AG04449 (cell line): ENCODE measurements around the gene TAF1B.

ENCODE experiments used
- CTCF ChIA-PET: fragments of 350-600 bp; formaldehyde crosslinking; extraction: SDS; loops from one replicate; lab custom pipeline; 2021; ENCODE audit warnings: antibody characterized with exemption; lab: Yijun Ruan, JAX
- POLR2A ChIA-PET: fragments of 400-600, 350-600 bp; formaldehyde crosslinking; extraction: SDS; loops from one replicate; lab custom pipeline; 2020; ENCODE audit warnings: antibody characterized with exemption, inconsistent platforms; lab: Yijun Ruan, JAX
- DNase-seq: peaks from one replicate; pipeline ENCODE4 v3.0.0-alpha.2; 2010; ENCODE audit warnings: low read depth, low spot score
- H3K4me3 ChIP-seq: 2 replicates; pipeline ENCODE4 v1.5.1; 2011; ENCODE audit warnings: low read depth, mild to moderate bottlenecking, control low read depth, low read length
- TF ChIP-seq, protein P1 (sequence below): IDR thresholded peaks from one replicate; pipeline ENCODE4 v1.5.1; 2011; ENCODE audit warnings: mild to moderate bottlenecking, moderate library complexity, low read length, control low read depth, inconsistent platforms; ENCODE audit not compliant: insufficient read depth; ENCODE audit errors: missing control alignments

TAF1B gene

DNA sequence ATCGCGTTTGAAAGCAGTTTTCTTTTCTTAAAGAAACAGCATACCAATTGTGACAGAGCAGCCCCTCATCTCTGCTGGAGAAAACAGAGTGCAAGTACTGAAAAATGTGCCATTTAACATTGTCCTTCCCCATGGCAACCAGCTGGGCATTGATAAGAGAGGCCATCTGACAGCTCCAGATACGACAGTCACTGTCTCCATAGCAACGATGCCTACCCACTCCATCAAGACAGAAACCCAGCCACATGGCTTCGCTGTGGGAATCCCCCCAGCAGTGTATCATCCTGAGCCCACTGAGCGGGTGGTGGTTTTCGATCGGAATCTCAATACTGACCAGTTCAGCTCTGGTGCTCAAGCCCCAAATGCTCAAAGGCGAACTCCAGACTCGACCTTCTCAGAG lies 117.7 kb downstream of the TAF1B start:
- DNase-seq = no peak
- POLR2A ChIA-PET = no interaction called here
- CTCF ChIA-PET = interaction anchor here (0.6 to 2.5 kb wide), 6 partner anchors 11 to 191 kb away, joined by 3 to 10 read pairs (median 4); no protein-coding TSS in a partner anchor
- no peak overlapping the region for H3K4me3 ChIP-seq
- TF ChIP-seq, protein P1, sequence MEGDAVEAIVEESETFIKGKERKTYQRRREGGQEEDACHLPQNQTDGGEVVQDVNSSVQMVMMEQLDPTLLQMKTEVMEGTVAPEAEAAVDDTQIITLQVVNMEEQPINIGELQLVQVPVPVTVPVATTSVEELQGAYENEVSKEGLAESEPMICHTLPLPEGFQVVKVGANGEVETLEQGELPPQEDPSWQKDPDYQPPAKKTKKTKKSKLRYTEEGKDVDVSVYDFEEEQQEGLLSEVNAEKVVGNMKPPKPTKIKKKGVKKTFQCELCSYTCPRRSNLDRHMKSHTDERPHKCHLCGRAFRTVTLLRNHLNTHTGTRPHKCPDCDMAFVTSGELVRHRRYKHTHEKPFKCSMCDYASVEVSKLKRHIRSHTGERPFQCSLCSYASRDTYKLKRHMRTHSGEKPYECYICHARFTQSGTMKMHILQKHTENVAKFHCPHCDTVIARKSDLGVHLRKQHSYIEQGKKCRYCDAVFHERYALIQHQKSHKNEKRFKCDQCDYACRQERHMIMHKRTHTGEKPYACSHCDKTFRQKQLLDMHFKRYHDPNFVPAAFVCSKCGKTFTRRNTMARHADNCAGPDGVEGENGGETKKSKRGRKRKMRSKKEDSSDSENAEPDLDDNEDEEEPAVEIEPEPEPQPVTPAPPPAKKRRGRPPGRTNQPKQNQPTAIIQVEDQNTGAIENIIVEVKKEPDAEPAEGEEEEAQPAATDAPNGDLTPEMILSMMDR = no peak

DNA sequence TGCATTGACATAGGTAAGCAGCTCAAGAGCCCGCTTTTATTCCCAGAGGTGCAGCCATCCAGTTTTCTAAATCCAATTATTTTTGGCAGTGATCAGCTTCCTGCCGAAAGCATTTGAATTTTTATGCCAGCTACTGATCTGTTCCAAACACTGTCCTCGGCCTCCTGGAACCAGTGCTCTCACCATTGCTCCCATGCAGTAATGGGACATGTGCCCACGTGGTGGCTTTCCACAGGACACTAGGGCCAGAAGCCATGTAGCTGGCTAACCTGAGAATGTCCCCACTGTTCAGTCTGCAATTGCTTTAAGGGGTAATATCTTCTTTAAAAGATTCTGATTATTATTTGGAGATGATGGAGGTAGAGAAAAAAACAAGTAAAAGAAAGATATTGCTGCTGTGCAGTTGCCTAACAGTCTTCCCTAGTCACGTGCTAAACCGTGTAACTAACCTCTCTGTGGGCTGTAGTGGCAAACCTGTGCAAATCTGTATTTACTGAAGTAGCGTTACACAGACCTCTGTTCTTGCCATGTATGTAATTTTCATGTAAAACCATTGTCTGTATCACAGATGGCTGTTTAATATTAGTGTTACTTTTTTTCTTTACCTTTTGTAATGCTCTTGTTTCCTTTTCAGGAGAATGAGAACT lies 121.2 kb downstream of the TAF1B start:
- ChIA-PET CTCF (interaction anchor here (1.1 to 1.3 kb wide), 4 partner anchors 8 to 108 kb away, joined by 3 to 5 read pairs (median 4); no protein-coding TSS in a partner anchor), POLR2A (no interaction called here)
- DNase-seq = no peak
- no peak overlapping the region for H3K4me3 ChIP-seq
- TF ChIP-seq, protein P1 = no peak

DNA sequence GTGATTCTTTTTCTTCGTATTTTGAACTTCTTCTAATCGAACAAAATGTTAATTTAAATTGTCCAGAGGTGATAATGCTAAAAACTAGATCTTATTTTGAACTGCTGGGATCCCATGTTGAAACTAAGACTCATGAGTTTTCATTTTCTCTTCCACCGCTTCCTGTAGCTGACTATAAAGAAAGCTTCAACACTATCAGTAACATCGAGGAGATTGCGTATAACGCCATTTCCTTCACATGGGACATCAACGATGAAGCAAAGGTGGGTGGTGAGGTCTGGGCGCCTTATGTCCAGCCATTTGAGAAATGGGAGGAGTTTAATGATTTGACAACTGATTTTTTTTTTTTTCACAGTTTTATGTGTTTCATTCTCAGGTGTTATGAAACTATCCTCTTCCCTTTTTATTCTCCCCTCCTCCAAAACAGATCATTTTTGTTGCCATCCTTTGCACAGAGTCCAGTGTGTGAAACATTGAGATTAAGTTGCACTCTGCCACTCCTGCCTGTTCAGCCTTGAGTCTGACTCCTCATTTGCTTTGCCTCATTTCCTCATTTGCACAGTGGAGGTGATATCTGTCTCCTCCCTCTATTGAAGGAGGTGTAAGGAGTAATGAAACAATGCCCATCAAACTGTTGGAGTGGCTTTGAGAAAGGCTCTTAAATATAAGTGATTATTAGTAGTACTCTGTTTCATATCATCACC lies 122.0 kb downstream of the TAF1B start:
- CTCF ChIA-PET = no interaction called here
- POLR2A ChIA-PET = no interaction called here
- TF ChIP-seq, protein P1 = no peak
- no peak for DNase-seq
- no peak overlapping the region for H3K4me3 ChIP-seq

DNA sequence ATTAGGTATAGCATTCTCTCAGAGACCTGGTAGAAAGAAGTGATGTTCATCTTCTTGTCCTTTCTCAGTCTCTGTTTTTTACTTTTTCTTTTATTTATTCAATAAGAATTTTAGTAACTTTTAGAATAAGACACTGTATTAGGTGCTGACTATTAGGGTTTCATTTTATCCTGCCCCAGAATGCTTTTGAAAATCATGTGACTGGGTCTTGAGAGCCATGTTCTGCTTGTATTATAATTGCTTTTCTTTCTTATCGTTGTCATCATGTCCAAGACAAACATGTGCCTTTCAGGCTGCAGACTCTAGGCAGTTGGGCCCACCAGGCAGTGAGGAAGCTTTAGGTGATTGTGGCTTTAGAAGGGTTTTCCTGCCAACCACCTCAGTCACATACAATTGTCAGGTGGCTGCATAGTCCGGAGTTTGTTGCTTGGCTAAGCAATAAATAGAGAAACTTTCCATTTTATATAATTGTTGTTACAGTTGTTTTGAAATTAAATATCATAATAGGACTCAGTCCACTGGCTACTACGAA lies 123.3 kb downstream of the TAF1B start:
- no peak for DNase-seq
- POLR2A ChIA-PET = no interaction called here
- CTCF ChIA-PET = no interaction called here
- TF ChIP-seq, protein P1 = no peak
- H3K4me3 ChIP-seq = no peak overlapping the region

DNA sequence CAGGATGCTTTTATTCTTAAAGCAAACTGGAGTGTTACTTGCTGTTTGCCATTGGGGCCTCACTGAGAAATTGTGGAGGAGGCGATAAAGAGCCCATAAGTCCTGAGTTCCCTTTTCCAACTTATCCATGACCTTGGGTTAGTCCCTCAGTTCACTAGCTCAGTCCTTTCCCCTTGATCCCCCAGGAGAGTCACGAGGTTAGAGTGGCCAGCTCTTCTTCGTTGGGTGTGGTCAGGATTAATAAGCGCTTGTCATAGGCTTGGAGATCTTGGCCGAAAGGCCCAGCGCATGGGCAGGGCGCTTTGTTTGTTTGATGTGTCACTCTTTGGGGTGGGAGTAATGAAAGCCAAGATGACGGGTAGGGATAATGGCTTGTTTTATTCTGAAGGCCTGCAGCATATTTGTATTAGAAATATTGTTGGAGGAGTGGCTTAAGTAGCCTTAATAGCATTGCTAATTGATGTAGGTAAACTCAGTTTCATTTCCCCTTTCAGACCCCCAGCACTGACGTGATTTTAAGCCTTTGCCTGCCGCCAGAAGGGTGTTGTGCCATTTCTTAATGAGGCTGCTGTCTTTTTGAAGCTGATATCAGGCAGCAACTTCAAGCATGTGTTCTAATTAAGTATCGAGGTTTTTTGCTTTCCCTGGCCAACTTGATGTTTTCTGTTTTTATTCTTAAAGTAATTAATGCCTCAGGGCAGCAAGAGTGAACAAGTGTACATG lies 123.9 kb downstream of the TAF1B start:
- DNase-seq = no peak
- ChIA-PET POLR2A (no interaction called here), CTCF (interaction anchor here (1.5 kb wide), 1 partner anchor 153 kb away, joined by 6 read pairs; no protein-coding TSS in a partner anchor)
- no peak overlapping the region for H3K4me3 ChIP-seq
- TF ChIP-seq, protein P1 = no peak
